GM21360 (cell line): ENCODE results near the gene TEX2.
"Not testable (repeated sequence)": the region's sequence is repeated elsewhere in the genome, so short reads cannot be mapped to it uniquely, and the experiment has no call there.

Experiments
- ATAC-seq: cut with Tn5 transposase; IDR thresholded peaks from one replicate; pipeline ENCODE4 v1.9.1; 2021; ENCODE audit warnings: mild to moderate bottlenecking, moderate library complexity; ENCODE audit not compliant: unreplicated experiment

The TEX2 gene

GRCh38 chr17:64240741-64241347 lies 22.2 kb downstream of the TEX2 start:
- ATAC-seq: no peak

DNA sequence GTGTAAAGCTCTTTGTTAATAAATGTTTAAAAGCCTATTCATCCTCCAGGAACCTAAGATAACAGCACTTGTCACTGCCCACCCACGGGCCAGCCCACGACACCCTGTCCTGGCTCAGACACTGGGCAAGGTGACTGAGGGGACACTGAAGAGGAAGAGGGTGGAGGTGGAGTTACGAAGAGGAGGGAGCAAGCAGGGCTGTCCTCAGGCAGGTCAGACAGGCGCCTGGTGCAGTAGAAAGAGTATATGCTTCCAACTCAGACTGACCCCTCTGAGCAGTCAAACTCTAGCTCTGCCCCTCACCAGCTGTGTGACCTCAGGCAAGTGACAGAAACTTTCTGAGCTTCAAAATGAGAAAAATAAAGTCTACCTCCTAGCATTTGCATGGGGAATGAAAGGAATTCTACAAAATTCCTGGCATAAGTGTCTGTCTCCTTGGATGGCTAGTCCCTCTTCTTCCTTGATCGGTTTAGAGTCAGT lies 22.8 kb downstream of the TEX2 start:
- ATAC-seq: no peak

GRCh38 chr17:64238449-64238848 lies 24.6 kb downstream of the TEX2 start:
- not testable (repeated sequence) for ATAC-seq

GRCh38 chr17:64236827-64237403 lies 26.1 kb downstream of the TEX2 start:
- ATAC-seq: no peak

DNA sequence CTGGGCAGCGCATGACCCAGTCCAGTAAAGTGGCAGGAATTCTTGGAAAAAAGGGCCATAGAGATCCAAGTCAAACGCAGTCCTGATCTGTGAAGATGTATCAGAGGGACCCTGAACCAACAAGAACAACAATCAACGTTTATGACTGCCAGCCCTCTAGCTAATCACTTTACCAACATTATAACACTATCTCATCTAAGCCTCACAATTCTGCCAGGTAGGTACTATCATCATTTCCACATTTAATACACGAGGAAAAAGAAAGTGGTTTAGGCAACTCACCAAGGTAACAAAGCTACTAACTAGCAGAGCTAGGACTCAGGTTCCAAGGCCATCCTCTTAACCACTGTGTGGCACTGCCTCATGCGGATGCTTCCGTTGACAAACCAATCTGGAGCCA lies 28.1 kb downstream of the TEX2 start:
- ATAC-seq: no peak

DNA sequence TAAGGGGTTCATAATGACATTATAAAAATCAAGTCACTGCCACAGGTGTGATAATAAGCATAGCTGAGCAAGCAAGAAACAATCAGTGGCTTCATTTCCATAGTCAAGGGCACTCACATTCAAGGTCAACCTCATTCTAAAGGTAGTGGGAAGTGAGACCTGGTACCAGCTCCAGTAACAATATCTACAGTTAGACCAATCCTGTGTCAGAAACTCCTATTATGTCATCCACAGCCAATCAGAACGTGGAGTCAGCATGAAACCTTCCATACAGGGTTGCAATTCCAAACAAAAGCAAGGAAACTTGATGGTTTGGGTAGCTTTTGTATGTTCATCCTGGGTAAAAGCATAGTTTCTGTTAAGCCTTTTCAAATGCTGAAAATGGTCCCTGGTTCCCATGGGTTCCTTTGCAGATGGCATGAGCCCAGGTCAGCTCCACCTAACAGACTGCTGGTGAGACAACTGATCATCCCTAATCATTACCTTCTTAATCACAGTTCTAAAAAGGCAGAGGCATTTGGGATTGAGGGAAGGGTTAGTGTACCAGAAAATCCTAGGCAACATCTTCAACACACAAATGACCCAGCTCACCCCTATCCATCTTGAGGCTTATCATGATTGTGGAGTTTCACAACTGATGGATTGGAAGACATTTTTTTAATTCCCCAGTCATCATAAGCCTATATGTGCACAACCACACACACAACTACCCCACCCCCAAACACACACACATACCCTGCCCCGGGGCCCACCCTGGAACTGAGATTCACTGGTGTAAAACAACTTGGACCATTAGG lies 30.4 kb downstream of the TEX2 start:
- ATAC-seq: no peak

- ATAC-seq: no peak
Measured at GRCh38 chr17:64231567-64232141, 31.4 kb downstream of the TEX2 start.

DNA sequence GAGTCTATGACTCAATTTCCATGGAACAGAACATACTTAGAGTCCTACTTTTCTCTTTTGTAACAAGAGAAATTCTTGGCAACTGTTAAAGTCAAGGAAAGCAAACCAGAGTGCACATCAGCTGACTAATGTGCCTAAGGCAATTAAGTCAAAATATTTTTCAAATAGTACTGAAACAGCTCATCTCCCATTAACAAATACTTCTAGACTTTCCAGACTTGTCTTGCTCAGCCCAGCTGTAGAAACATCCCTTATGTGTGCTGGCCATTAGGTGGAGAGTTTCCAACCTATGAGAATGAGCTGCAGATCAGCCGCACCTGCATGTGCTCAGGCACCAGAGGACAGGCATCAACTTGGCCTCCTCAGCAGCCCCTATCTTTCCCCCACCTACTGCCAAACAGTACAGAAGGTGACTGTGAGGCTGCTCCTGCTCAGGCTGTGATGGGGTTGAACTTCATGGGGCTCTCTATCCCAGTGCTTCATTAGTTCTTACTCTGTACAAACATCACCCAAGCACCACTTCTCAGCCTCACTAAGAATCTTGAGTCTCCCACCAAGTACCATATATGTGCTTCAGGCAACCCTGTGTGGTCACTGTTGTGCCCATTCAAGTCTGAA lies 32.2 kb downstream of the TEX2 start:
- no peak for ATAC-seq

DNA sequence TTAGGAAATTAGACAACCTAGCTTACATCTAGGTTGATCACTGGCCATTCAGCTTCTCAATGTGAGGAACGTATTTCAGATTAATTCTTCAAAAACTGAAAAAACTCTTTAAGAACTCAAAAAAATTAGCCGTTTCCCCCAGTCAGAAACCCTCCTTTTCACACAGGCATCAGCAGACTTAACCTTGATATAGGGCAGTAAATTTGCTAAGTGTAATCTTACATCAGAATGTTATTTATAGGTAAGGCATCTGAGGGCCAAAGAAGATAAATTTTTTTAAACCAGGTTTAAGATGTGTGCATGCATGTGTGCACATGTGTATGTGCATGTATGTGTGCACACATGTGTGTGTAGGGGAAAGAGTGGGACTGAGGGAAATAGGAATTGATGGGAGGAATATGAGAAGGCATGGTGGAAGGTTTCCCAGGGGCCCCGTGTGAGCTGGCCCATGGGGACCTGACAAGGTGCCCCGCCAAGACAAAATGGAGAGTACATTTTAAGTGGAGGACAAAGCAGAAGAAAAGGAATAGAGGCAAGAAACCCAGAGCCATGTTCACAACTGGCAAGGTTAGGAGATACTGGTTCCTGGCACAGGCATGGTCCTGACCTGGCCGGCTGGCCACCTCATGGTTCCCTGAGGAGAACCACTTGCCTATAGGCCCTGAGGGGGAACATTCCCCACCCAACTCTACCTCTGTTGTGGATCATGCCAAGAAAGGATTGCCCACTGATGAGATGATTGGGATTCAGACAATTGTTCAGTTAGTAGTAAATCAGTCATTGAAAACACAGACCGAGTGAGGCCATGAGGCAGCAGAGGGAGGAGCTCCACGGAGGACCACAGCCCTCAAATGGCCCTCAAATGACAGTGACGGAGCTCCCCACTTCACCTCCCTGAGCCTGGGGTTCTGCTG lies 33.0 kb downstream of the TEX2 start:
- no peak for ATAC-seq

GRCh38 chr17:64226132-64226531 lies 36.9 kb downstream of the TEX2 start:
- no peak for ATAC-seq

DNA sequence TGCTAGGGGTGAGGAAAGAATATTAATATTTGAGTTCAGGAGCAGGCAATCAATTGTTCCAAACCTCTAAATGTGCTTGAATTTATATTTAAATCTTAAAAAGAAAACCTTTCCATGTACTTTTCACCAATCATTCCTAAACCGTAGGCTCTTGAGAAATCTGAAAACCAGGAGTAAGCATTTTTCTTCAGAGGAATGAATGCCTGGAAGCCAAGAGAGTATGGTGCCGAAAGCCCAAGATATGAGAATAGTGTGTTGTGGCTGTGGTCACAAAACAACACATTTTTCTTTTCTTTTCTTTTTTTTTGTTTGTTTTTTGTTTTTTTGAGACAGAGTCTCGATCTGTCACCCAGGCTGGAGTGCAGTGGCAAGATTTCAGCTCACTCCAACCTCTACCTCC lies 37.6 kb downstream of the TEX2 start:
- no peak for ATAC-seq

DNA sequence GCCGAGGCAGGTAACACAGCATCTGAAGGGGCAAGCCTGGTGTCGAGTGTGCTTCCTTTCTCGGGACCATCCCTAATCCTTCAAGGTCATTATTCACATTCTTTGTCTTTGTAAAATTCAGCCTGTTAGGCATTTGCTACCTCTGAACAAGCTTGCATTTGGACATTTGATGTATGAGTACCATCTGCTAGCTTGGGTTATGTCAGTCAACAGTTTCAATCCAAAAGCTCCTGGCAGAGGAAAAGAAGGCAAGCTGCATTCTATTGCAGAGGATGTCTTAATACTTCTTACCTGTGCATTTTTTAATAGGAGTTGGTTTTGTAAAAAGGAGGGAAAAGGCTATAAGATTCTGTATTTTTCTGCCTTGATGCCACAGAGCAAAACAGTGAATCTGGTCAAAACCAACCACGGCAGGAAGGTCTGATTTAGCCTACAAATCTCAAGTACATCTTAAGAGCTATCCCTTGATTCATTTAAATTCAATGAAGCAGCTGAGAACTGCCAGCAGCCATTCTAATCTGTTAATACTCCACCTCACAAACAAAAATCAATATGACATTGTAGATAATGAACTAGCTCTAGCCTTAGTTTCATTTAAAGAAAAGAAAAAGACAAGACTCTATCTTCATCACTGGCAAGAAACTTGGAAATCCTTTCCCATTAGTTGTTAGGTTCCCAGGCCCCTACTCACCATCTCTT lies 39.0 kb downstream of the TEX2 start:
- ATAC-seq: no peak

GRCh38 chr17:64223283-64223682 lies 39.8 kb downstream of the TEX2 start:
- ATAC-seq: no peak

- ATAC-seq: no peak
Measured at GRCh38 chr17:64221679-64222078, 41.4 kb downstream of the TEX2 start.

GRCh38 chr17:64220604-64221003 lies 42.5 kb downstream of the TEX2 start:
- ATAC-seq: not testable (repeated sequence)

DNA sequence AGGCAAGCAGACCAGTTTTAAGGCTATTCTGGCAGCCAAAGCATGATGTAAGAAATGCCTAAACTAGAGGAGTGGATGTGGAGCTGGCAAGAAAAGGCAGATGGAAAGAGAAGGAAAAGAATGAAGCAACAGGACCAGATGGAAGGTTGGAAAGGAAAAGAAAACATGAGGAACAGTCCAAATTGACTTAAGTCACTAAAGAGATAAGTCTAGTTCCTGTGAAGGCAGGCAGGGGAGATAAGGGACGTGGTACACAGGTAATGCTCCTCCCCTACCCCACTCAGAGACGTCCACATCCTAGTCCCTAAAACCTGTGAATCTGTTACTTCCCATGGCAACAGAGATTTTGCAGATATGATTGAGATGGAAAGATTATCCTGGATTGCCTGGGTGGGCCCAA lies 43.5 kb downstream of the TEX2 start:
- ATAC-seq: no peak

- peak; percentile 83 for ATAC-seq
Measured at GRCh38 chr17:64218066-64218465, 45.0 kb downstream of the TEX2 start.

DNA sequence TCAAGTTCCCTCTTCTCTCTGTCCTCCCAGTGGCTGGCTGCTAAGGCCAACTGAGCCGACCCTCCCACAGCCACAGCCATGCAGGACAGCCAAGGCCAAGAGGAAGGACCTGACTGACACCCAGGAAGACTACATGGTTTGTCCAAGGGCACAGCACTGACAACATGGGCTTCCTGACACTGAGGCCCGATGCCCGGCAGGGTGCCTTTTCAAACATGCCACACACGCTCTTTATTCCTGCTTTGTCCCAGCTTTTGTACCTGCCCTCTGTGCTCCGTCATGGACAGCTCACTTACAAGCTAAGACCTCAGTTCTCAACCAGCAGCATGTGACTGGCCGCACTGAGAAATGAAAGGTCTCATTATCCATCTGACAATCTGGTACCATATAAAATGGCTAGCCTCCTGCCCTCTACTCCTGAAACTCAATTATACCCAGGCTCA lies 45.8 kb downstream of the TEX2 start:
- no peak for ATAC-seq
